HS-5 (cell line): ENCODE results near the gene ZNF474.

Experiments
- DNase-seq: peaks from one replicate; pipeline ENCODE4 v3.0.0-alpha.2; 2012; ENCODE audit warnings: low read depth

The ZNF474 gene

GRCh38 chr5:122118356-122118948 lies 10.9 kb upstream of the ZNF474 start:
- DNase-seq, result no peak

GRCh38 chr5:122119205-122119604 lies 10.1 kb upstream of the ZNF474 start:
- no peak for DNase-seq

- no peak for DNase-seq
Observed at GRCh38 chr5:122120493-122120892, 8.9 kb upstream of the ZNF474 start.

GRCh38 chr5:122120957-122121356 lies 8.4 kb upstream of the ZNF474 start:
- no peak for DNase-seq

GRCh38 chr5:122121479-122122465 lies 7.6 kb upstream of the ZNF474 start:
- no peak for DNase-seq

- DNase-seq, result no peak
Observed at GRCh38 chr5:122124766-122125165, 4.6 kb upstream of the ZNF474 start.

- DNase-seq, result no peak
Observed at GRCh38 chr5:122126177-122126755, 3.1 kb upstream of the ZNF474 start.

GRCh38 chr5:122126756-122127321 lies 2.5 kb upstream of the ZNF474 start:
- DNase-seq, result no peak

- DNase-seq, result no peak
Observed at GRCh38 chr5:122130152-122130551, 806 bp downstream of the ZNF474 start.

- no peak for DNase-seq
Observed at GRCh38 chr5:122137702-122138101, 8.4 kb downstream of the ZNF474 start.

GRCh38 chr5:122138356-122138755 lies 9.0 kb downstream of the ZNF474 start:
- DNase-seq, result no peak

- DNase-seq, result no peak
Observed at GRCh38 chr5:122140900-122141299, 11.6 kb downstream of the ZNF474 start.

- no peak for DNase-seq
Observed at GRCh38 chr5:122141751-122142150, 12.4 kb downstream of the ZNF474 start.

GRCh38 chr5:122142480-122143164 lies 13.3 kb downstream of the ZNF474 start:
- peak; percentile 88 for DNase-seq

GRCh38 chr5:122144236-122144635 lies 14.9 kb downstream of the ZNF474 start:
- no peak for DNase-seq

GRCh38 chr5:122145906-122146305 lies 16.6 kb downstream of the ZNF474 start:
- no peak for DNase-seq

- no peak for DNase-seq
Observed at GRCh38 chr5:122149321-122150090, 20.2 kb downstream of the ZNF474 start.

- DNase-seq, result no peak
Observed at GRCh38 chr5:122150215-122150614, 20.9 kb downstream of the ZNF474 start.

GRCh38 chr5:122151640-122152039 lies 22.3 kb downstream of the ZNF474 start:
- no peak for DNase-seq

- no peak for DNase-seq
Observed at GRCh38 chr5:122152266-122152900, 23.0 kb downstream of the ZNF474 start.

- peak; percentile 49 for DNase-seq
Observed at GRCh38 chr5:122153230-122153629, 23.9 kb downstream of the ZNF474 start.
